OCI-M1 (cell line): Measurements from ENCODE around the gene RTRAF.

Experiments
- DNase-seq: peaks from one replicate; lab custom pipeline; 2025; lab: John Stamatoyannopoulos, UW

The RTRAF gene

GRCh38 chr14:52049721-52050588 is 60.6 kb downstream of the RTRAF start:
- no peak for DNase-seq

- no peak for DNase-seq
Measured at GRCh38 chr14:52051251-52051650, 61.9 kb downstream of the RTRAF start.

- no peak for DNase-seq
Measured at GRCh38 chr14:52051871-52052270, 62.5 kb downstream of the RTRAF start.

GRCh38 chr14:52052288-52052943 is 63.1 kb downstream of the RTRAF start:
- DNase-seq = no peak

- no peak for DNase-seq
Measured at GRCh38 chr14:52053044-52053443, 63.7 kb downstream of the RTRAF start.

- DNase-seq = no peak
Measured at GRCh38 chr14:52054678-52055077, 65.3 kb downstream of the RTRAF start.

GRCh38 chr14:52055167-52055566 is 65.8 kb downstream of the RTRAF start:
- DNase-seq = no peak

GRCh38 chr14:52058341-52058740 is 69.0 kb downstream of the RTRAF start:
- no peak for DNase-seq

- DNase-seq = no peak
Measured at GRCh38 chr14:52059649-52060048, 70.3 kb downstream of the RTRAF start.

- DNase-seq = no peak
Measured at GRCh38 chr14:52060080-52060479, 70.7 kb downstream of the RTRAF start.
